Stomach (tissue), 9 donors: ENCODE measurements around the gene RPS15. TPM values are rescaled to one million over a fixed set of nuclear protein-coding genes. Genes with fewer than 3 reads are reported as not detected.

Source experiments
- DNase-seq, 2 donors: peaks; one replicate each; pipeline versions ENCODE4 v3.0.0 to v3.0.0-alpha.2; 2013 to 2019
- H3K27ac ChIP-seq, 5 donors: fragments of 200-600 bp in 4 of 5; sonication (generic) in 4 of 5; one replicate each; pipeline ENCODE4 v1.5.1; 2013 to 2019; ENCODE audit warnings: mild to moderate bottlenecking in 1 of 5, moderate library complexity in 1 of 5
- H3K27me3 ChIP-seq, 3 donors: fragments of 200-600 bp; sonication (generic); one replicate each; pipeline ENCODE4 v1.5.1; 2017 to 2019; ENCODE audit warnings: mixed run types in 1 of 3
- H3K36me3 ChIP-seq, 4 donors: fragments of 200-600 bp; sonication (generic); 1 replicate in 3 of 4; 2 replicates in 1 of 4; pipeline ENCODE4 v1.5.1; 2016 to 2019
- H3K4me1 ChIP-seq, 4 donors: fragments of 200-600 bp; sonication (generic); one replicate each; pipeline ENCODE4 v1.5.1; 2016 to 2019
- H3K4me3 ChIP-seq, 4 donors: fragments of 200-600 bp; sonication (generic) in 3 of 4; one replicate each; pipeline ENCODE4 v1.5.1; 2016 to 2019; ENCODE audit warnings: mild to moderate bottlenecking in 1 of 4
- H3K9me3 ChIP-seq, 4 donors: fragments of 200-600 bp; sonication (generic); one replicate each; pipeline ENCODE4 v1.5.1; 2016 to 2019
- CTCF ChIP-seq, 7 experiments: fragments of 450-650 bp in 4 of 7; fragments of 200-600 bp in 3 of 7; sonication (generic) in 3 of 7; IDR thresholded peaks; one replicate each; pipeline ENCODE4 v1.5.1; 2016 to 2019; ENCODE audit warnings: antibody characterized with exemption in 7 of 7, control low read depth in 2 of 7, mild to moderate bottlenecking in 1 of 7
- EP300 ChIP-seq: sonication (generic); formaldehyde crosslinking; IDR thresholded peaks from one replicate; pipeline ENCODE4 v1.6.1; 2017; ENCODE audit warnings: antibody characterized with exemption
- POLR2A ChIP-seq, 4 donors: fragments of 450-650 bp; IDR thresholded peaks; one replicate each; pipeline ENCODE4 v1.6.1; 2016; ENCODE audit warnings: antibody characterized with exemption in 4 of 4, control low read depth in 2 of 4, mild to moderate bottlenecking in 1 of 4, moderate library complexity in 1 of 4
- POLR2AphosphoS5 ChIP-seq, 3 donors: sonication (generic); formaldehyde crosslinking; IDR thresholded peaks; one replicate each; pipeline ENCODE4 v1.6.1; 2016; ENCODE audit warnings: antibody characterized with exemption in 3 of 3
- WGBS, 5 donors: extraction: QIAGEN DNeasy Blood & Tissue Kit in 3 of 5; methylation state at CpG; one replicate each; pipeline versions ENCODE4 v1.1.5 to v1.1.7; 2013 to 2018; 5-methylcytosine and 5-hydroxymethylcytosine counted together
- intact Hi-C: fragments of 100-400 bp; cut with DNase I; formaldehyde crosslinking; loops from one replicate; pipeline ENCODE4 v1.15.1; 2023; ENCODE audit warnings: low total_unique reads
- polyA plus RNA-seq, 3 donors: library from polyadenylated mRNA; stranded (reverse); fragments of 200-250 nt; gene quantifications; one replicate each; pipeline ENCODE4 v1.2.3, GENCODE V29; 2013
- total RNA-seq, 5 donors: library from RNA; depleted of rRNA; stranded (reverse); fragments of >200 nt; gene quantifications; one replicate each; pipeline versions ENCODE4 v1.1.0 to v1.2.3, GENCODE V29; 2014 to 2016
- donor health status: healthy with polysubstance abuse.
- donor health status: Bipolar disorder and iron deficiency.
- donor health status: healthy.

RPS15 gene
- total and polyA plus RNA-seq, 8 donors, result 428 to 4,539 (median 2,187) TPM

GRCh38 chr19:1440418-1440801 is 2.2 kb downstream of the RPS15 start:
- Histone ChIP-seq H3K9me3 (no peaks in the 10 kb centered on the region), H3K27me3 (peaks cover 0 to 4% (median 2%) of the 10 kb centered on the region in 3 donors), H3K4me3 (peak overlapping the region in 2 of 4 donors; percentile 2 to 90), H3K27ac (no peak overlapping the region), H3K4me1 (peaks cover 25 to 53% (median 34%) of the 10 kb centered on the region in 4 donors), H3K36me3 (peaks cover 34 to 49% (median 45%) of the 10 kb centered on the region in 4 donors)
- intact Hi-C loops, result no loop called here
- DNase-seq, result no peak
- 76 to 88% (median 83%) methylated on average over 11 to 15 of the region's 15 CpGs for WGBS, 5 donors
- TF ChIP-seq EP300 (no peak), POLR2AphosphoS5 (IDR thresholded peaks at IDR 0.05) (no peak), CTCF (IDR thresholded peaks at IDR 0.05) (no peak), POLR2A (IDR thresholded peaks at IDR 0.05) (no peak)

DNA sequence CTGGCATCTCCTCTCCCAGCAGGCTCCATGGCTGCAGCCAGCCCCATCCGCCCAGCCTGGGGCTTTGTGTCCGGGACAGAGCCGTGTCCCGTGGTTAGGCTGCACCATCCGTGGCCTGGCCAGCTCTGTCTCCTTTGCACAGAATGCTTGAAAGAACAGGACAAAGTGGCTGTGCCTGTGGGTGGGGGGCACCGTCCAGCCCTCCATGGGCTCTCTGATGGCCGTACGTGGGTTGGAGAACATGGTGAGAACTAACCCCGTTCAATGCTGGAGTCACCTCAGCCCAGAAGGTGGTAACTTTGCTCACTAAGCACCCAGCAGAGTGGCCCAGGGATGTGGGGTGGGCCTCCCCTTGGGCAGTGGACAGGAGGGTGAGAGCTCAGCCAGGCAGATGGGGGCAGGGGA is 2.8 kb downstream of the RPS15 start:
- Histone ChIP-seq H3K27me3 (peaks cover 5 to 10% (median 8%) of the 10 kb centered on the region in 3 donors), H3K9me3 (no peaks in the 10 kb centered on the region), H3K4me1 (peaks cover 31 to 59% (median 40%) of the 10 kb centered on the region in 4 donors), H3K27ac (no peak overlapping the region), H3K4me3 (no peak overlapping the region), H3K36me3 (peaks cover 31 to 43% (median 39%) of the 10 kb centered on the region in 4 donors)
- no peak for DNase-seq
- intact Hi-C loops, result no loop called here
- WGBS, 5 donors, result 74 to 93% (median 91%) methylated on average over 3 to 9 of the region's 9 CpGs
- TF ChIP-seq EP300 (no peak), CTCF (IDR thresholded peaks at IDR 0.05) (no peak), POLR2AphosphoS5 (IDR thresholded peaks at IDR 0.05) (no peak), POLR2A (IDR thresholded peaks at IDR 0.05) (no peak)

DNA sequence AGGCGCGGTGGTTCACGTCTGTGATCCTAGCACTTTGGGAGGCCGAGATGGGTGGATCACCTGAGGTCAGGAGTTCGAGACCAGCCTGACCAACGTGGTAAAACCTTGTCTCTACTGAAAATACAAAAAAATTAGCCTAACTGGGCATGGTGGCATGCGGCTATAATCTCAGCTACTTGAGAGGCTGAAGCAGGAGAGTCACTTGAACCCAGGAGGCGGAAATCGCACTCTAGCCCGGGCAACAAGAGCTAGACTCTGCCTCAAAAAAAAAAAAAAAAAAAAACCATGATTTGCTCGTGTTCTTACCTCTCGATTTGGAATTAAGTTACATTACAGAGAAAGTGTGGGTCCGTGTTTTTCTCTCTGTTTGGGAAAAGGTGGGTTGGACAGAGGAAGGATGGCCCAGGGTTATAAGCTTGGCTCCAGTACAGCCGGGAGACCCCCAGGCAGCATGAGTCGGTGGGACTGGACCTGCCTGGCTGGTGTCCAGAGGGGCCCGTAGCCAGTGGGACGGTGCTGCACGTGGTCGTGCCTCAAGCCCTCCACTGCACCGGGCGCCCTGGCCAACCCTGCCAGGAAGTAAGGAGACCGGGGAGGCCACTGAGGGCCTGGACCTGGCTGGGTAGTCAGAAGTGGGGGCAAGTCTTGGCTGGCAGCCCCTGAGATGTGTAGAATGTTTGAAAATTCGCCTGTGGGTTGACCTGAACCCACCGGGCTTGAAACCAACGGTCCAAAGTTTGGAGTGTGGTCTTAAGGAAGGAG is 3.7 kb downstream of the RPS15 start:
- 85 to 89% (median 88%) methylated on average over 25 of the region's 25 CpGs for WGBS, 5 donors
- Histone ChIP-seq H3K27me3 (peaks cover 14 to 19% (median 16%) of the 10 kb centered on the region in 3 donors), H3K4me3 (no peak overlapping the region), H3K36me3 (peaks cover 31 to 42% (median 39%) of the 10 kb centered on the region in 4 donors), H3K9me3 (no peaks in the 10 kb centered on the region), H3K27ac (no peak overlapping the region), H3K4me1 (peaks cover 39 to 67% (median 48%) of the 10 kb centered on the region in 4 donors)
- TF ChIP-seq POLR2A (IDR thresholded peaks at IDR 0.05) (no peak), EP300 (no peak), POLR2AphosphoS5 (IDR thresholded peaks at IDR 0.05) (no peak), CTCF (IDR thresholded peaks at IDR 0.05) (no peak)
- DNase-seq, result no peak
- intact Hi-C loops, result no loop called here

DNA sequence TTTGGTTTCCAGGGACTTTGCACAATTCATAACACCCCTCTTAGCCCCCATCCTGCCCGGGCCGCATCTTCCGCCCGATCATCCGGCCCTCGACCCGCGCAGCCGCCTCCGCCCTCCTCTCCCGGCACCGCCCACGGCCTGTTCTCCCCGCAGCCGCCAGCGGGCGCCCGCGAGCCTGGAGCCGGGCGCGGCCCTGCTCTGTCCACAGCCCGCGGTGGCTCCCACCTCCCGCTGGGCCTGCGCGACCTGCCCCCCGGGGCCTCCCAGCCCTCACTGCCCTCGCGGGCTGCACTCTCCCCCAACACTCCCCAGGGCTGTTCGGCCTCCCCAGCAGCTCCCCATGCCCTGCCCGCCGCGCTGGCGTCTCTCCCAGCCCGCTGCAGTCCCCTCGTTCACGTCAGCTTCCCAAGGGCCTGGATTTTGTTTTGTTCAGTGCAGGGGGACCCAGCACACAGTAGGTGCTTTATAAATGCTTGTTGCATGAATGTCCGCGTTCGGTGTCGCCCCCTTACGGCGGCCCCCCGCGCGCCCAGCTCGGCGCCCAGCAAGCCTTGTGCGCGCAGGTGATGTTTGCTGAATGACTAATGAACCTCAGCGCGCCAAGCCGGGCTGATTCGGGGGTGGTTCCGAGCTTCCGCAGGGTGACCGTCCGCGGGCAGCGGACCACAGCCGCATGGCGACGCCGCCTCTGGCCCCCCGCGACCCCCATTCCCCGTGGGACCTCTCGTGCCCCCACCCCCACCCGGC is 7.2 kb downstream of the RPS15 start:
- TF ChIP-seq CTCF (IDR thresholded peaks at IDR 0.05) (peak in 5 of 7 experiments; percentile 22 to 97 (median 93)), POLR2AphosphoS5 (IDR thresholded peaks at IDR 0.05) (peak in 1 of 3 donors; percentile 26), EP300 (no peak), POLR2A (IDR thresholded peaks at IDR 0.05) (no peak)
- intact Hi-C loops, result no loop called here
- Histone ChIP-seq H3K4me1 (peaks cover 22 to 53% (median 39%) of the 10 kb centered on the region in 4 donors), H3K36me3 (peaks cover 22 to 31% (median 29%) of the 10 kb centered on the region in 4 donors), H3K27ac (no peak overlapping the region), H3K9me3 (no peaks in the 10 kb centered on the region), H3K4me3 (peak overlapping the region; percentile 32 to 54 (median 34)), H3K27me3 (peaks cover 28 to 54% (median 49%) of the 10 kb centered on the region in 3 donors)
- DNase-seq, result peak; percentile 77 to 91
- WGBS, 5 donors, result 0 to 2% (median 1%) methylated on average over 34 to 70 of the region's 70 CpGs
